ENCODE measurements around the gene ATXN7L1. TPM values are rescaled to one million over a fixed set of nuclear protein-coding genes. Genes with fewer than 3 reads are reported as not detected.

The ATXN7L1 gene
- total RNA-seq, 1 donor from 2014 or later = 2.3 TPM

- TF ChIP-seq, protein P1, sequence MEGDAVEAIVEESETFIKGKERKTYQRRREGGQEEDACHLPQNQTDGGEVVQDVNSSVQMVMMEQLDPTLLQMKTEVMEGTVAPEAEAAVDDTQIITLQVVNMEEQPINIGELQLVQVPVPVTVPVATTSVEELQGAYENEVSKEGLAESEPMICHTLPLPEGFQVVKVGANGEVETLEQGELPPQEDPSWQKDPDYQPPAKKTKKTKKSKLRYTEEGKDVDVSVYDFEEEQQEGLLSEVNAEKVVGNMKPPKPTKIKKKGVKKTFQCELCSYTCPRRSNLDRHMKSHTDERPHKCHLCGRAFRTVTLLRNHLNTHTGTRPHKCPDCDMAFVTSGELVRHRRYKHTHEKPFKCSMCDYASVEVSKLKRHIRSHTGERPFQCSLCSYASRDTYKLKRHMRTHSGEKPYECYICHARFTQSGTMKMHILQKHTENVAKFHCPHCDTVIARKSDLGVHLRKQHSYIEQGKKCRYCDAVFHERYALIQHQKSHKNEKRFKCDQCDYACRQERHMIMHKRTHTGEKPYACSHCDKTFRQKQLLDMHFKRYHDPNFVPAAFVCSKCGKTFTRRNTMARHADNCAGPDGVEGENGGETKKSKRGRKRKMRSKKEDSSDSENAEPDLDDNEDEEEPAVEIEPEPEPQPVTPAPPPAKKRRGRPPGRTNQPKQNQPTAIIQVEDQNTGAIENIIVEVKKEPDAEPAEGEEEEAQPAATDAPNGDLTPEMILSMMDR (conservative IDR thresholded peaks at IDR 0.05; ENCODE audit: low read depth, low read length) = peak; percentile 44
- peak; percentile 72 for DNase-seq (ENCODE audit: low read depth)
- H3K4me3 ChIP-seq (ENCODE audit: low read depth, low read length) = peak within 1 kb of the TSS; percentile 57
Measured at GRCh38 chr7:105581066-105581811, 295.2 kb downstream of the ATXN7L1 start, which contains the start of gene EFCAB10. TSS of gene EFCAB10 (minus strand) at chr7:105581493. CDS start at chr7:105581463, 30 bp downstream.

GRCh38 chr7:105580022-105580740 is 296.2 kb downstream of the ATXN7L1 start:
- TF ChIP-seq, protein P1 (conservative IDR thresholded peaks at IDR 0.05; ENCODE audit: low read depth, low read length) = no peak
- no peak for DNase-seq (ENCODE audit: low read depth)
- H3K4me3 ChIP-seq (ENCODE audit: low read depth, low read length) = no peak overlapping the region

DNA sequence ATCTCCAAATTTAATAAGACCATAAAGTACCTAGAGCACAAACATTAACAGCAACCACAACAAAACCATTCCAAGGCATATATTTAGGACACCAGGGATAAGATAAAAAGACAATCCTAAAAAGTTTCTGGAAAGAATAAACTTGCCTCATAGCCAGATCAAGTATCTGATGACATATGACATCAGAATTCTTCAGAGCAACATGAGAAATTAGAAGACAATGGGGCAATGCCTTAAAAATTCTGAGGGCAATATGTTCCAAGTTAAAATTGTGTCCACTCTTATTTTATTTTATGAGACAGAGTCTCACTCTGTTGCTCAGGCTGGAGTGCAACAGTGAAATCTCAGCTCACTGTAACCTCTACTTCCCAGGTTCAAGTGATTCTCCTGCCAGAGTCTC is 297.9 kb downstream of the ATXN7L1 start:
- H3K4me3 ChIP-seq (ENCODE audit: low read depth, low read length) = no peak overlapping the region
- TF ChIP-seq, protein P1 (conservative IDR thresholded peaks at IDR 0.05; ENCODE audit: low read depth, low read length) = no peak
- DNase-seq (ENCODE audit: low read depth) = no peak

DNA sequence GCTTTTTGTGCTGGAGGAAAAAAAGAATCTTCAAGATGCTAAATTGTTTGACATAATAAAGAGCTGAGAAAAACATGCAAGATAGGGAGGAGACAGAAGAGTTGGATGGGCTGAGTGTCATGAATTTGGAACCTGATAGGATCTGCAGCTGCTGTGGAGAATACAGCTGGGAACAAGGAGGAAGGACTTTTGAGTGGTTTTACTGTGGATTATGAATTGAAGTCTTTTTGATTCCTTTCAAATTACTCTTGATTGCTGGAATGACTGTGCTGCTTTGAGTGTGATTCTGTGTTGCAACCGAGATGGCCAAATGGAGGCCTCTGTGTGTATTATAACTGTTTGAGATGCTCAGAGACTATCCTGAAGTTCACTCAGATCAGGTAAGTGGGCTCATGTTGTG is 299.1 kb downstream of the ATXN7L1 start:
- no peak overlapping the region for H3K4me3 ChIP-seq (ENCODE audit: low read depth, low read length)
- TF ChIP-seq, protein P1 (conservative IDR thresholded peaks at IDR 0.05; ENCODE audit: low read depth, low read length) = no peak
- no peak for DNase-seq (ENCODE audit: low read depth)

- no peak for DNase-seq (ENCODE audit: low read depth)
- TF ChIP-seq, protein P1 (conservative IDR thresholded peaks at IDR 0.05; ENCODE audit: low read depth, low read length) = no peak
- no peak overlapping the region for H3K4me3 ChIP-seq (ENCODE audit: low read depth, low read length)
Measured at GRCh38 chr7:105571891-105572290, 304.5 kb downstream of the ATXN7L1 start.

DNA sequence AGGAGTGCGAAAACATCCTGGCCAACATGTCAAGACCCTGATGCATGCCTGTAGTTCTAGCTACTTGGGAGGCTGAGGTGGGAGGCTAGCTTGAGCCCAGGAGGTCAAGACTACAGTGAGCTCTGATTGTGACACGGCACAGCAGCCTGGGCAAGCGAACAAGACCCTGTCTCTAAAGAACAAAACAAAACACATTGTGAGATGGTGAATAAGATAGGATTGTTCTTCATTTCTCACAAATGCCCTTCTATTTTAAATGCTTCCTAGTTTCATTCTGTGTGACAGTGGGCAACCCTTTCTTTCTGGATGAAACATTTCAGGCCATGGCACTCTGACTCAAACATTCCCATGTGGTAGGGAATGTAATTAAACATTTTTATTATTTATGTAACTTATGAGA is 308.6 kb downstream of the ATXN7L1 start:
- TF ChIP-seq, protein P1 (conservative IDR thresholded peaks at IDR 0.05; ENCODE audit: low read depth, low read length) = no peak
- DNase-seq (ENCODE audit: low read depth) = no peak
- H3K4me3 ChIP-seq (ENCODE audit: low read depth, low read length) = no peak overlapping the region

Data from epithelial cell of proximal tubule (primary cell).